ENCODE measurements around the gene MUL1. TPM values are rescaled to one million over a fixed set of nuclear protein-coding genes. Genes with fewer than 3 reads are reported as not detected.
"Not testable (repeated sequence)": the region's sequence is repeated elsewhere in the genome, so short reads cannot be mapped to it uniquely, and the experiment has no call there.

MUL1 gene
- total RNA-seq, 8 experiments from 2014 or later: 21.0 to 36.3 (median 29.5) TPM

GRCh38 chr1:20505488-20505887 is 2.5 kb downstream of the MUL1 start:
- 20 to 100% (median 89%) methylated on average over 1 of the region's 1 CpG for WGBS, 10 experiments
- Histone ChIP-seq H3K4me1 (replicated peaks in 1 of 2) (peaks cover 12 to 19% of the 10 kb centered on the region in 2 donors), H3K4me3 (no peak overlapping the region), H3K27ac (no peak overlapping the region)
- in situ Hi-C loops (cut with MboI; ENCODE audit: low pct_unique_long_range_greater_than_20kb in 2 of 9, low sequenced_read_pairs in 9 of 9, unreplicated experiment in 9 of 9): loop anchor here in 1 of 9 experiments (10.0 to 25.0 kb wide), 2 partner anchors 132 to 581 kb away; partner anchors contain the start of genes PINK1 and PLA2G2E
- ATAC-seq (replicated peaks in 6 of 8): no peak

DNA sequence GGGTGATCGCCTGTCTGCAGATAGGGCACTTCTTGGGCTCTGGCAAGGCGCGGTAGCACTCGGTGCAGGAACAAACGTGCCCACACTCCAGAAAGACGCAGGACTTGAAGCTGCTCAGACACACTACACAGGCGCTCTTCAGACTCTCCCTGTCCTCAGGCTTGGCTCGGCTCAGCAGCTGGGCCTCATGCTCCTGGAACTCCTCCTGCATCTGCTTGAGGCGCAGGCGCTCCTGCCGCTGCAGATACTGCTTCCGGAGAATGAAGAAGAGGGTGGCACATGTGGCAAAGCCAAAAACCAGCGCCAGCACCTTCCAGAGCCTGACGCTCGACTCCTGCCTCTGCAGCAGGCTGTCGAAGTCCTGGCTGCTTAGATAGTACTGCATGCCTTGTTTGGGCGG is 7.2 kb downstream of the MUL1 start:
- Histone ChIP-seq H3K4me1 (replicated peaks in 1 of 2) (peaks cover 0 to 2% of the 10 kb centered on the region in 2 donors), H3K27ac (no peak overlapping the region), H3K4me3 (no peak overlapping the region)
- 0 to 100% (median 90%) methylated on average over 1 to 11 of the region's 17 CpGs; no CpG with 5 or more reads in 5 of the 10 experiments for WGBS, 10 experiments
- in situ Hi-C loops (cut with MboI; ENCODE audit: low pct_unique_long_range_greater_than_20kb in 2 of 9, low sequenced_read_pairs in 9 of 9, unreplicated experiment in 9 of 9): loop anchor here in 1 of 9 experiments (10.0 to 25.0 kb wide), 2 partner anchors 137 to 576 kb away; partner anchors contain the start of genes PINK1 and PLA2G2E
- peak in 3 of 8 experiments; percentile 21 for ATAC-seq (replicated peaks in 6 of 8)

GRCh38 chr1:20499718-20500117 is 8.2 kb downstream of the MUL1 start:
- WGBS, 10 experiments: 80 to 100% (median 87%) methylated on average over 2 to 11 of the region's 14 CpGs; no CpG with 5 or more reads in 4 of the 10 experiments
- Histone ChIP-seq H3K27ac (no peak overlapping the region), H3K4me1 (replicated peaks in 1 of 2) (peaks cover 0 to under 1% of the 10 kb centered on the region in 2 donors), H3K4me3 (no peak overlapping the region)
- ATAC-seq (replicated peaks in 6 of 8): no peak
- in situ Hi-C loops (cut with MboI; ENCODE audit: low pct_unique_long_range_greater_than_20kb in 2 of 9, low sequenced_read_pairs in 9 of 9, unreplicated experiment in 9 of 9): loop anchor here (10.0 to 25.0 kb wide), 10 partner anchors 135 to 587 kb away; partner anchors contain the start of genes PLA2G2E (in 4 of the 9) and PINK1 (in 1 of the 9)

GRCh38 chr1:20499105-20499504 is 8.8 kb downstream of the MUL1 start:
- in situ Hi-C loops (cut with MboI; ENCODE audit: low pct_unique_long_range_greater_than_20kb in 2 of 9, low sequenced_read_pairs in 9 of 9, unreplicated experiment in 9 of 9): loop anchor here (10.0 to 25.0 kb wide), 9 partner anchors 134 to 587 kb away; partner anchors contain the start of gene PLA2G2E (in 3 of the 9)
- no peak for ATAC-seq (replicated peaks in 6 of 8)
- H3K4me3 ChIP-seq: no peak overlapping the region
- H3K27ac ChIP-seq: no peak overlapping the region
- WGBS, 10 experiments: 90 to 91% methylated on average over 4 to 5 of the region's 5 CpGs; no CpG with 5 or more reads in 8 of the 10 experiments
- H3K4me1 ChIP-seq (replicated peaks in 1 of 2): peaks cover 5 to 7% of the 10 kb centered on the region in 2 donors

DNA sequence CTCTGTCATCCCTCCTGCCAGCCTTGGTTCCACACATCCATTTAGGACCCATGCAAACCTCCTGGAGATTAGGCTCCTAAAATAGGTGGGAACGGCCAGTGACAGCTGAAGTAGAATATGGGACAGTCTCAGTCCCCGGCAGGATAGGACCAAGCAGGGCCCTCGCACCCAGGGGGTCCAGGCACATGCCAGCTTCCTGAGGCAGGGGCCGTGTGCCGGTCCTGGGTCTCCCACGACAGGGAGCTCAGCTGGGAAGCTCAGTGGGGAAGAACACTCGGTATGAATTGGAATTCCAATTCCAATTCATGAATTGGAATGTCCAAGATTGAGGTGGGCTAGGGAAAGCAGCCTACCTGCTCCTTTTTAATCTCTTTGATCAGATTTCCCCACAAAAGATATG is 9.8 kb downstream of the MUL1 start:
- WGBS, 10 experiments: 20 to 100% (median 88%) methylated on average over 1 to 7 of the region's 7 CpGs; no CpG with 5 or more reads in 4 of the 10 experiments
- H3K4me3 ChIP-seq: no peak overlapping the region
- in situ Hi-C loops (cut with MboI; ENCODE audit: low pct_unique_long_range_greater_than_20kb in 2 of 9, low sequenced_read_pairs in 9 of 9, unreplicated experiment in 9 of 9): loop anchor here (10.0 to 25.0 kb wide), 9 partner anchors 133 to 586 kb away; partner anchors contain the start of gene PLA2G2E (in 3 of the 9)
- H3K4me1 ChIP-seq (replicated peaks in 1 of 2): peaks cover 11 to 13% of the 10 kb centered on the region in 2 donors
- no peak for ATAC-seq (replicated peaks in 6 of 8)
- no peak overlapping the region for H3K27ac ChIP-seq

GRCh38 chr1:20497506-20497905 is 10.4 kb downstream of the MUL1 start:
- ATAC-seq (replicated peaks in 6 of 8): no peak
- no peak overlapping the region for H3K4me3 ChIP-seq
- in situ Hi-C loops (cut with MboI; ENCODE audit: low pct_unique_long_range_greater_than_20kb in 2 of 9, low sequenced_read_pairs in 9 of 9, unreplicated experiment in 9 of 9): loop anchor here (10.0 to 25.0 kb wide), 9 partner anchors 133 to 585 kb away; partner anchors contain the start of gene PLA2G2E (in 3 of the 9)
- 29 to 92% (median 76%) methylated on average over 1 to 6 of the region's 6 CpGs; no CpG with 5 or more reads in 3 of the 10 experiments for WGBS, 10 experiments
- no peak overlapping the region for H3K27ac ChIP-seq
- H3K4me1 ChIP-seq (replicated peaks in 1 of 2): peaks cover 11 to 13% of the 10 kb centered on the region in 2 donors

GRCh38 chr1:20496725-20497383 is 11.1 kb downstream of the MUL1 start:
- peaks cover 11 to 13% of the 10 kb centered on the region in 2 donors for H3K4me1 ChIP-seq (replicated peaks in 1 of 2)
- H3K27ac ChIP-seq; H3K4me3 ChIP-seq; ATAC-seq (replicated peaks in 6 of 8): not testable (repeated sequence)
- in situ Hi-C loops (cut with MboI; ENCODE audit: low pct_unique_long_range_greater_than_20kb in 2 of 9, low sequenced_read_pairs in 9 of 9, unreplicated experiment in 9 of 9): loop anchor here (10.0 to 25.0 kb wide), 9 partner anchors 132 to 585 kb away; partner anchors contain the start of gene PLA2G2E (in 3 of the 9)
- 53 to 100% (median 92%) methylated on average over 1 to 12 of the region's 12 CpGs; no CpG with 5 or more reads in 2 of the 10 experiments for WGBS, 10 experiments

DNA sequence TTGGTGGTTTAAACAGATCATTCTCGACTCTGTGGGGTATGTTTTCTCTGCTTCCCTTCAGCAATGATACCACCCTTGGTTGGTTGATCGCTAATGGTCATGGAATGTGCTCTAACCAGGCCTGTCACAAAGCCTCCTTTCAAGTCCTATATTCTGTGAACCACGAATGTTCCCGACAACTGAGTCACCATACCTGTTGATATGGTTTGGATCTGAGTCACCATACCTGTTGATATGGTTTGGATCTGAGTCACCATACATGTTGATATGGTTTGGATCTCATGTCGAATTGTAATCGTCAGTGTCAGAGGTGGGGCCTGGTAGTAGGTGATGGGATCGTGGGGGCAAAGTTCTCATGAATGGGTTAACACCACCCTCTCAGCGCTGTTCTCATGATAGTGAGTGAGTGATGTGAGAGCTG is 11.7 kb downstream of the MUL1 start:
- Histone ChIP-seq H3K27ac (no peak overlapping the region), H3K4me3 (no peak overlapping the region), H3K4me1 (replicated peaks in 1 of 2) (peaks cover 11 to 13% of the 10 kb centered on the region in 2 donors)
- 20 to 91% (median 65%) methylated on average over 1 to 8 of the region's 8 CpGs; no CpG with 5 or more reads in 3 of the 10 experiments for WGBS, 10 experiments
- in situ Hi-C loops (cut with MboI; ENCODE audit: low pct_unique_long_range_greater_than_20kb in 2 of 9, low sequenced_read_pairs in 9 of 9, unreplicated experiment in 9 of 9): loop anchor here (10.0 to 25.0 kb wide), 9 partner anchors 131 to 584 kb away; partner anchors contain the start of gene PLA2G2E (in 3 of the 9)
- no peak for ATAC-seq (replicated peaks in 6 of 8)

DNA sequence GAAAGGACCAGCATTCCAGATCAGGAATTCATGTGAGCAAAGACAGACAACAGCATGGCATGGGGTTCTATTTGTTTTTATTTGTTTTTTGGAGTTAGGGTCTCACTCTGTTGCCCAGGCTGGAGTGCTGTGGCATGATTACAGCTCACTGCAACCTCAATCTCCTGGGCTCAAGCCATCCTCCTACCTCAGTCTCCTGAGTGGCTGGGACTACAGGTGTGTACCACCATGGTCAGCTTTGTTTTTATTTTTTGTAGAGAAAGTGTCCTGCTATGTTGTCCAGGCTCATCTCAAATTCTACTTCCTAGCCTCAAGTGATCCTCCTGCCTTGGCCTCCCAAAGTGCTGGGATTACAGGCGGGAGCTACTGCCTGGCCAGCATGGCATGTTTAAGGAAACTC is 12.3 kb downstream of the MUL1 start:
- in situ Hi-C loops (cut with MboI; ENCODE audit: low pct_unique_long_range_greater_than_20kb in 2 of 9, low sequenced_read_pairs in 9 of 9, unreplicated experiment in 9 of 9): loop anchor here (10.0 to 25.0 kb wide), 9 partner anchors 131 to 583 kb away; partner anchors contain the start of gene PLA2G2E (in 3 of the 9)

DNA sequence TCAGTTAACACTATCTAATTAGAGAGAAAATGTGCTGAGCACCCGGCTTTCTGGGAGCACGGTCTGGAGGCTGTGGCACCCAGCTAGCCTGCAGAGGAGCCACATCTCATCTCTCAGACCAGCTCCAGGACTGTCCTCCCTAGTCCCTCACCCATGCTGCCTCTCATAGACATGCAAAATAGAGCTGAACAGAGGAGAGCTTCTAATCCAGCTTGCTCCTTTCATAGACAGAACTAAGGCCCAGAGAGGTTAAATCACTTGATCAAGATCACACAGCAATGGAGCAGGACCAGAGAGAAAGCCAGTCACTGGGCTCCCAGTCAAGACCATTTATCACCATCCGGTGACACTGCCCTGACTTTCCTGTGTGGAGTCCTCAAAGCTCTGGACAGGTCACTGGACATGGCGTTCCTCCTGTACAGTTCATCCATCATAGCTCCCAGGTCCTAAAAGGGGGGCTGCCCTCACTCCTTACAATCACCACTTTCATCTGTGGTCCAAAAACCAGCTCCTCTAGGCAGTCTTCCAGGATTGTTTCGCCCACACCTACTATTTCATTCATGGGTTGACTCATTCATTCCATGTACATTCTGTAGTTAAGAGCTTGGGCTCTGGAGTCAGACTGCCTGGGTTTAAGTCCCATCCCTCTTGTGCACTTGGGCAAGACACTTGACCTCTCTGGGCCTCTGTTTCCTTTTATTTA is 13.2 kb downstream of the MUL1 start:
- peaks cover 11 to 13% of the 10 kb centered on the region in 2 donors for H3K4me1 ChIP-seq (replicated peaks in 1 of 2)
- no peak overlapping the region for H3K4me3 ChIP-seq
- peak overlapping the region in 1 of 2 donors; percentile 38 for H3K27ac ChIP-seq
- WGBS, 10 experiments: 0 to 67% (median 51%) methylated on average over 2 to 5 of the region's 5 CpGs; no CpG with 5 or more reads in 6 of the 10 experiments
- in situ Hi-C loops (cut with MboI; ENCODE audit: low pct_unique_long_range_greater_than_20kb in 2 of 9, low sequenced_read_pairs in 9 of 9, unreplicated experiment in 9 of 9): loop anchor here (5.0 to 25.0 kb wide), 10 partner anchors 130 to 582 kb away; partner anchors contain the start of gene PLA2G2E (in 3 of the 9)
- ATAC-seq (replicated peaks in 6 of 8): peak in 3 of 8 experiments; percentile 7 to 63 (median 57)

More for the DNA sequence above, 12.3 kb downstream of the MUL1 start:
- H3K27ac ChIP-seq: no peak overlapping the region
- 83 to 100% (median 100%) methylated on average over 1 of the region's 1 CpG; no CpG with 5 or more reads in 7 of the 10 experiments for WGBS, 10 experiments
- H3K4me1 ChIP-seq (replicated peaks in 1 of 2): peaks cover 11 to 13% of the 10 kb centered on the region in 2 donors
- no peak overlapping the region for H3K4me3 ChIP-seq
- no peak for ATAC-seq (replicated peaks in 6 of 8)

- in situ Hi-C loops (cut with MboI; ENCODE audit: low pct_unique_long_range_greater_than_20kb in 2 of 9, low sequenced_read_pairs in 9 of 9, unreplicated experiment in 9 of 9): loop anchor here (5.0 to 25.0 kb wide), 10 partner anchors 129 to 582 kb away; partner anchors contain the start of gene PLA2G2E (in 3 of the 9)
- H3K27ac ChIP-seq: peak overlapping the region; percentile 38 to 61
- H3K4me3 ChIP-seq: no peak overlapping the region
- 0 to 16% (median 4%) methylated on average over 2 to 16 of the region's 16 CpGs; no CpG with 5 or more reads in 3 of the 10 experiments for WGBS, 10 experiments
- peak; percentile 74 to 93 (median 90) for ATAC-seq (replicated peaks in 6 of 8)
- H3K4me1 ChIP-seq (replicated peaks in 1 of 2): peaks cover 11 to 13% of the 10 kb centered on the region in 2 donors
Measured at GRCh38 chr1:20493839-20494608, 13.9 kb downstream of the MUL1 start.

Data from motor neuron (in vitro differentiated cells).